GM18498 (cell line): ENCODE data around the gene TBC1D10B.
A peak's percentile ranks its signal among the peaks of the same experiment; 100 is the strongest.
"Not testable (repeated sequence)": the region's sequence is repeated elsewhere in the genome, so short reads cannot be mapped to it uniquely, and the experiment has no call there.

Experiments
- ATAC-seq: cut with Tn5 transposase; IDR thresholded peaks from one replicate; pipeline ENCODE4 v1.9.1; 2021; ENCODE audit warnings: mild to moderate bottlenecking, moderate library complexity; ENCODE audit not compliant: unreplicated experiment

The TBC1D10B gene

GRCh38 chr16:30397776-30398660 lies 27.7 kb upstream of the TBC1D10B start:
- ATAC-seq, result no peak

GRCh38 chr16:30397056-30397455 lies 26.8 kb upstream of the TBC1D10B start:
- no peak for ATAC-seq

GRCh38 chr16:30396627-30397026 lies 26.3 kb upstream of the TBC1D10B start:
- ATAC-seq, result not testable (repeated sequence)

GRCh38 chr16:30395992-30396585 lies 25.8 kb upstream of the TBC1D10B start:
- no peak for ATAC-seq

- peak; percentile 81 for ATAC-seq
These were observed 25.1 kb upstream of the TBC1D10B start, which contains the start of gene ZNF48 for GRCh38 chr16:30395155-30395991. TSS of gene ZNF48 (plus strand) at chr16:30395420. CDS start at chr16:30395795, 375 bp downstream.

GRCh38 chr16:30394592-30395154 lies 24.4 kb upstream of the TBC1D10B start:
- ATAC-seq, result no peak

GRCh38 chr16:30383521-30383920 lies 13.2 kb upstream of the TBC1D10B start:
- ATAC-seq, result no peak

- ATAC-seq, result peak; percentile 33
These were observed 12.0 kb upstream of the TBC1D10B start, which contains the start of gene SEPTIN1 for GRCh38 chr16:30382111-30382881. TSS of gene SEPTIN1 (minus strand) at chr16:30382561. CDS start at chr16:30382542, 19 bp downstream.

GRCh38 chr16:30381291-30382041 lies 11.2 kb upstream of the TBC1D10B start:
- ATAC-seq, result no peak

GRCh38 chr16:30380803-30381208 lies 10.5 kb upstream of the TBC1D10B start:
- no peak for ATAC-seq

- no peak for ATAC-seq
These were observed 9.9 kb upstream of the TBC1D10B start for GRCh38 chr16:30380072-30380802.

- ATAC-seq, result no peak
These were observed 9.0 kb upstream of the TBC1D10B start for GRCh38 chr16:30379158-30379783.

- peak; percentile 92 for ATAC-seq
These were observed 8.2 kb upstream of the TBC1D10B start for GRCh38 chr16:30378236-30379157.

GRCh38 chr16:30377812-30378235 lies 7.5 kb upstream of the TBC1D10B start:
- ATAC-seq, result peak; percentile 47

- no peak for ATAC-seq
These were observed 6.9 kb upstream of the TBC1D10B start for GRCh38 chr16:30377050-30377811.

GRCh38 chr16:30376461-30376902 lies 6.2 kb upstream of the TBC1D10B start:
- ATAC-seq, result no peak
